ENCODE results near the gene YIPF2.

Gene YIPF2

GRCh38 chr19:10975374-10976130, 47.1 kb upstream of the YIPF2 start:
- no peak overlapping the region for H3K4me3 ChIP-seq (ENCODE audit: low read length in 2 of 2)
- H4K8ac ChIP-seq (ENCODE audit: low read depth, low read length), result no peak overlapping the region
- peak overlapping the region; percentile 3 for H3K4me2 ChIP-seq (ENCODE audit: insufficient read depth, low read length, poor library complexity, severe bottlenecking)
- no peak overlapping the region for H3K9ac ChIP-seq (ENCODE audit: low read depth, low read length, poor library complexity)
- H2BK12ac ChIP-seq (ENCODE audit: low read length), result no peak overlapping the region
- no peak overlapping the region for H4K91ac ChIP-seq (ENCODE audit: low read depth, low read length, poor library complexity)
- no peak overlapping the region for H2AFZ ChIP-seq (ENCODE audit: low read length)
- H3K4me1 ChIP-seq (ENCODE audit: control insufficient read depth in 2 of 2, insufficient read depth in 1 of 2, low read depth in 1 of 2, low read length in 2 of 2), result peaks cover 0 to 2% of the 10 kb centered on the region in 2 donors
- H3K79me1 ChIP-seq (ENCODE audit: low read depth, low read length), result peaks cover 8% of the 10 kb centered on the region
- no peak overlapping the region for H3K4ac ChIP-seq (ENCODE audit: low read length)
- no peak overlapping the region for H2BK120ac ChIP-seq (ENCODE audit: low read depth, low read length)
- no peak for DNase-seq (ENCODE audit: low spot score)
- no peak overlapping the region for H2BK15ac ChIP-seq (ENCODE audit: low read length)
- no peak overlapping the region for H3K23ac ChIP-seq (ENCODE audit: low read depth, low read length, poor library complexity)
- H3K27me3 ChIP-seq (ENCODE audit: control insufficient read depth in 3 of 3, insufficient read depth in 3 of 3, low read depth in 1 of 3, low read length in 3 of 3), result no peaks in the 10 kb centered on the region
- H3K27ac ChIP-seq (replicated peaks; ENCODE audit: low read length), result no peak overlapping the region
- H3K36me3 ChIP-seq (replicated peaks in 1 of 2; ENCODE audit: control insufficient read depth in 2 of 2, insufficient read depth in 2 of 2, low read length in 2 of 2), result peaks cover 11 to 66% of the 10 kb centered on the region in 2 donors
- peaks cover 2 to 23% of the 10 kb centered on the region in 2 donors for H3K9me3 ChIP-seq (replicated peaks in 1 of 2; ENCODE audit: control insufficient read depth in 2 of 2, insufficient read depth in 1 of 2, low read depth in 1 of 2, low read length in 2 of 2)
- no peak overlapping the region for H2BK5ac ChIP-seq (ENCODE audit: low read length)
- WGBS, 2 donors (ENCODE audit: extremely low coverage in 2 of 2, insufficient read length in 2 of 2, insufficient replicate concordance in 1 of 2), result no CpG with 5 or more reads among the region's 19 CpGs
- no peak overlapping the region for H3K14ac ChIP-seq (ENCODE audit: low read length)
- H3K18ac ChIP-seq (ENCODE audit: low read length), result no peak overlapping the region
- H2AK5ac ChIP-seq (ENCODE audit: low read depth, low read length), result no peak overlapping the region

- Histone ChIP-seq H3K27ac (replicated peaks; ENCODE audit: low read length) (no peak overlapping the region), H2BK120ac (ENCODE audit: low read depth, low read length) (no peak overlapping the region), H4K91ac (ENCODE audit: low read depth, low read length, poor library complexity) (no peak overlapping the region), H3K4me2 (ENCODE audit: insufficient read depth, low read length, poor library complexity, severe bottlenecking) (no peak overlapping the region), H3K9me3 (replicated peaks in 1 of 2; ENCODE audit: control insufficient read depth in 2 of 2, insufficient read depth in 1 of 2, low read depth in 1 of 2, low read length in 2 of 2) (peaks cover 2 to 8% of the 10 kb centered on the region in 2 donors), H3K27me3 (ENCODE audit: control insufficient read depth in 3 of 3, insufficient read depth in 3 of 3, low read depth in 1 of 3, low read length in 3 of 3) (no peaks in the 10 kb centered on the region), H3K14ac (ENCODE audit: low read length) (no peak overlapping the region), H3K36me3 (replicated peaks in 1 of 2; ENCODE audit: control insufficient read depth in 2 of 2, insufficient read depth in 2 of 2, low read length in 2 of 2) (peaks cover 9 to 51% of the 10 kb centered on the region in 2 donors), H2AK5ac (ENCODE audit: low read depth, low read length) (no peak overlapping the region), H2BK12ac (ENCODE audit: low read length) (no peak overlapping the region), H3K9ac (ENCODE audit: low read depth, low read length, poor library complexity) (no peak overlapping the region), H4K8ac (ENCODE audit: low read depth, low read length) (no peak overlapping the region), H3K4me1 (ENCODE audit: control insufficient read depth in 2 of 2, insufficient read depth in 1 of 2, low read depth in 1 of 2, low read length in 2 of 2) (peaks cover 7% of the 10 kb centered on the region in 2 donors), H3K23ac (ENCODE audit: low read depth, low read length, poor library complexity) (no peak overlapping the region), H3K79me1 (ENCODE audit: low read depth, low read length) (peaks cover 6% of the 10 kb centered on the region), H2BK5ac (ENCODE audit: low read length) (no peak overlapping the region), H2AFZ (ENCODE audit: low read length) (no peak overlapping the region), H2BK15ac (ENCODE audit: low read length) (no peak overlapping the region), H3K4me3 (ENCODE audit: low read length in 2 of 2) (no peak overlapping the region), H3K18ac (ENCODE audit: low read length) (no peak overlapping the region), H3K4ac (ENCODE audit: low read length) (no peak overlapping the region)
- DNase-seq (ENCODE audit: low spot score), result no peak
- no CpG with 5 or more reads among the region's 8 CpGs for WGBS, 2 donors (ENCODE audit: extremely low coverage in 2 of 2, insufficient read length in 2 of 2, insufficient replicate concordance in 1 of 2)
Measured at GRCh38 chr19:10971107-10971726, 42.8 kb upstream of the YIPF2 start.

- Histone ChIP-seq H3K4me2 (ENCODE audit: insufficient read depth, low read length, poor library complexity, severe bottlenecking) (no peak overlapping the region), H3K27ac (replicated peaks; ENCODE audit: low read length) (no peak overlapping the region), H3K27me3 (ENCODE audit: control insufficient read depth in 3 of 3, insufficient read depth in 3 of 3, low read depth in 1 of 3, low read length in 3 of 3) (no peaks in the 10 kb centered on the region), H2BK5ac (ENCODE audit: low read length) (no peak overlapping the region), H3K36me3 (replicated peaks in 1 of 2; ENCODE audit: control insufficient read depth in 2 of 2, insufficient read depth in 2 of 2, low read length in 2 of 2) (peaks cover 5 to 51% of the 10 kb centered on the region in 2 donors), H3K23ac (ENCODE audit: low read depth, low read length, poor library complexity) (no peak overlapping the region), H2AFZ (ENCODE audit: low read length) (no peak overlapping the region), H3K14ac (ENCODE audit: low read length) (no peak overlapping the region), H2BK120ac (ENCODE audit: low read depth, low read length) (no peak overlapping the region), H3K4me1 (ENCODE audit: control insufficient read depth in 2 of 2, insufficient read depth in 1 of 2, low read depth in 1 of 2, low read length in 2 of 2) (peaks cover 6 to 7% of the 10 kb centered on the region in 2 donors), H3K4me3 (ENCODE audit: low read length in 2 of 2) (no peak overlapping the region), H3K18ac (ENCODE audit: low read length) (no peak overlapping the region), H3K9me3 (replicated peaks in 1 of 2; ENCODE audit: control insufficient read depth in 2 of 2, insufficient read depth in 1 of 2, low read depth in 1 of 2, low read length in 2 of 2) (peaks cover 0 to 8% of the 10 kb centered on the region in 2 donors), H2BK15ac (ENCODE audit: low read length) (no peak overlapping the region), H3K79me1 (ENCODE audit: low read depth, low read length) (peaks cover 8% of the 10 kb centered on the region), H3K4ac (ENCODE audit: low read length) (no peak overlapping the region), H4K8ac (ENCODE audit: low read depth, low read length) (no peak overlapping the region), H2AK5ac (ENCODE audit: low read depth, low read length) (no peak overlapping the region), H2BK12ac (ENCODE audit: low read length) (no peak overlapping the region), H4K91ac (ENCODE audit: low read depth, low read length, poor library complexity) (no peak overlapping the region), H3K9ac (ENCODE audit: low read depth, low read length, poor library complexity) (no peak overlapping the region)
- WGBS, 2 donors (ENCODE audit: extremely low coverage in 2 of 2, insufficient read length in 2 of 2, insufficient replicate concordance in 1 of 2), result no CpG with 5 or more reads among the region's 10 CpGs
- DNase-seq (ENCODE audit: low spot score), result no peak
Measured at GRCh38 chr19:10968527-10969135, 40.2 kb upstream of the YIPF2 start.

GRCh38 chr19:10966809-10967208, 38.4 kb upstream of the YIPF2 start:
- no peak overlapping the region for H2BK5ac ChIP-seq (ENCODE audit: low read length)
- no peak overlapping the region for H4K91ac ChIP-seq (ENCODE audit: low read depth, low read length, poor library complexity)
- no peak overlapping the region for H3K14ac ChIP-seq (ENCODE audit: low read length)
- no peak overlapping the region for H3K23ac ChIP-seq (ENCODE audit: low read depth, low read length, poor library complexity)
- no peaks in the 10 kb centered on the region for H3K27me3 ChIP-seq (ENCODE audit: control insufficient read depth in 3 of 3, insufficient read depth in 3 of 3, low read depth in 1 of 3, low read length in 3 of 3)
- H3K9ac ChIP-seq (ENCODE audit: low read depth, low read length, poor library complexity), result no peak overlapping the region
- WGBS, 2 donors (ENCODE audit: extremely low coverage in 2 of 2, insufficient read length in 2 of 2, insufficient replicate concordance in 1 of 2), result no CpG with 5 or more reads among the region's 8 CpGs
- peaks cover 12 to 14% of the 10 kb centered on the region in 2 donors for H3K4me1 ChIP-seq (ENCODE audit: control insufficient read depth in 2 of 2, insufficient read depth in 1 of 2, low read depth in 1 of 2, low read length in 2 of 2)
- no peak for DNase-seq (ENCODE audit: low spot score)
- H2BK120ac ChIP-seq (ENCODE audit: low read depth, low read length), result no peak overlapping the region
- H2AK5ac ChIP-seq (ENCODE audit: low read depth, low read length), result no peak overlapping the region
- no peak overlapping the region for H3K4me3 ChIP-seq (ENCODE audit: low read length in 2 of 2)
- no peak overlapping the region for H3K4me2 ChIP-seq (ENCODE audit: insufficient read depth, low read length, poor library complexity, severe bottlenecking)
- H3K36me3 ChIP-seq (replicated peaks in 1 of 2; ENCODE audit: control insufficient read depth in 2 of 2, insufficient read depth in 2 of 2, low read length in 2 of 2), result peaks cover 3 to 54% of the 10 kb centered on the region in 2 donors
- H4K8ac ChIP-seq (ENCODE audit: low read depth, low read length), result no peak overlapping the region
- H2AFZ ChIP-seq (ENCODE audit: low read length), result no peak overlapping the region
- H2BK12ac ChIP-seq (ENCODE audit: low read length), result no peak overlapping the region
- H3K79me1 ChIP-seq (ENCODE audit: low read depth, low read length), result peaks cover 10% of the 10 kb centered on the region
- H3K9me3 ChIP-seq (replicated peaks in 1 of 2; ENCODE audit: control insufficient read depth in 2 of 2, insufficient read depth in 1 of 2, low read depth in 1 of 2, low read length in 2 of 2), result no peaks in the 10 kb centered on the region
- no peak overlapping the region for H3K4ac ChIP-seq (ENCODE audit: low read length)
- H3K18ac ChIP-seq (ENCODE audit: low read length), result no peak overlapping the region
- H2BK15ac ChIP-seq (ENCODE audit: low read length), result no peak overlapping the region
- H3K27ac ChIP-seq (replicated peaks; ENCODE audit: low read length), result no peak overlapping the region
